ENCODE results near the gene BICD1. TPM values are rescaled to one million over a fixed set of nuclear protein-coding genes. Genes with fewer than 3 reads are reported as not detected.

BICD1 gene
- total RNA-seq, 1 donor from 2014 or later: 561 TPM

DNA sequence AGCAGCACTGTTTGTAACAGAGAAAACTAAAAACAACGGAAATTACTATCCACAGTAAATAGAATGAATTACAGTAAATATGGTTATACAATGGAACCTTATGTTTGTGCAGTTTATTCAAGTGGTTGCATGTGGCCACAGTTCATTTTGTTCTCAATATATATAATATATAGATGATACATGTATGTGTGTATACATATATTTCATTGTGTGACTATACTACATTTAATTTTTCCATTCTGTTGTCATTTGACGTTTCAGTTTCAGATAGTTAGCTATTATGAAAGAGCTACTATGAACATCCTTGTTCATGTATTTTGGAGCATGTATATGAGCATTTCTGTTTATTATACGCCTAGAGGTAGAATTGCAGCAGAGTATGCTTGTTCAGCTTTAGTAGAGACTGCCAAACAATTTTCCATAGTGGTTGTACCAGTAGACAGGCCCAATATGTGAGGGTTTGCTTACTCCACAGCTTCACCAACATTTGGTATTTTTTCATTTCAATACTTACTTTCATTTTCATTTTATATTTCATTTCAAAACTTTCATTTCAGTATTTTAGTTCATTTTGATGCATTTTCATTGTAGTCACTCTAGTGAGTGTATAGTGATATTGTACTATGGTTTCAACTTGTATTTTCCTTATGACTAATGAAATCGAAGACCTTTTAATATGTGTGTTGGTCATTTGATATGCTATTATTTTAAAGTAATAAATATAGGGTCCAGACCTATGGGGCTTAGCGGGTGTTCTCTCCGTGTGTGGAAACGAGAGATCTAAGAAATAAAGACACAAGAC is 151.2 kb downstream of the BICD1 start:
- no peak for DNase-seq
- Mint-ChIP-seq H3K27me3 (ENCODE audit: unreplicated experiment) (peaks cover 34% of the 10 kb centered on the region), H3K9me3 (ENCODE audit: unreplicated experiment) (peaks cover 37% of the 10 kb centered on the region), H3K4me1 (ENCODE audit: low read depth, unreplicated experiment) (peaks cover 58% of the 10 kb centered on the region), H3K27ac (ENCODE audit: unreplicated experiment) (peak overlapping the region; percentile 70), H3K36me3 (ENCODE audit: unreplicated experiment) (peaks cover 23% of the 10 kb centered on the region), H3K4me3 (ENCODE audit: unreplicated experiment) (peak overlapping the region; percentile 15)
- TF ChIP-seq, protein P1, sequence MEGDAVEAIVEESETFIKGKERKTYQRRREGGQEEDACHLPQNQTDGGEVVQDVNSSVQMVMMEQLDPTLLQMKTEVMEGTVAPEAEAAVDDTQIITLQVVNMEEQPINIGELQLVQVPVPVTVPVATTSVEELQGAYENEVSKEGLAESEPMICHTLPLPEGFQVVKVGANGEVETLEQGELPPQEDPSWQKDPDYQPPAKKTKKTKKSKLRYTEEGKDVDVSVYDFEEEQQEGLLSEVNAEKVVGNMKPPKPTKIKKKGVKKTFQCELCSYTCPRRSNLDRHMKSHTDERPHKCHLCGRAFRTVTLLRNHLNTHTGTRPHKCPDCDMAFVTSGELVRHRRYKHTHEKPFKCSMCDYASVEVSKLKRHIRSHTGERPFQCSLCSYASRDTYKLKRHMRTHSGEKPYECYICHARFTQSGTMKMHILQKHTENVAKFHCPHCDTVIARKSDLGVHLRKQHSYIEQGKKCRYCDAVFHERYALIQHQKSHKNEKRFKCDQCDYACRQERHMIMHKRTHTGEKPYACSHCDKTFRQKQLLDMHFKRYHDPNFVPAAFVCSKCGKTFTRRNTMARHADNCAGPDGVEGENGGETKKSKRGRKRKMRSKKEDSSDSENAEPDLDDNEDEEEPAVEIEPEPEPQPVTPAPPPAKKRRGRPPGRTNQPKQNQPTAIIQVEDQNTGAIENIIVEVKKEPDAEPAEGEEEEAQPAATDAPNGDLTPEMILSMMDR (IDR thresholded peaks at IDR 0.05; ENCODE audit: partially characterized antibody, unreplicated experiment): no peak

DNA sequence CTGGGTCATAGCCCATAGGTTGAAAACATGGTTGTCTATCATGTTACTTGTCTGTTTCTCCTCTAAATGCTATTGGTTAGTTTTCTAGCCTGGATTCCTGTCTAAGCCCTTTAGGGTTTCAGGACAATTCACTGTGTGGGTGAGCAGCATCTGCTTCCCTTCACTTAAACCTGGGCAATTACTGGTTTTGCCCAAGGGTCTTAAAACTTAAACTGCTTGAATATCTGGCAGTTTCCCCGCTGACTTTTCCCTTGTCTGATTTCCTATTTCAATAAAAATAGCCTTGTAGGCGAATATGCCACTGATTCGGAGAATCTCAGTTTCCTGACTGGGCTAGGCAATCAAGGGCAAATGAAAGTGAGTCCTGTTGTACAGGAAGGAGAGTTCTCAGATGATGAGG is 154.0 kb downstream of the BICD1 start:
- Mint-ChIP-seq H3K27ac (ENCODE audit: unreplicated experiment) (peak overlapping the region; percentile 55), H3K4me1 (ENCODE audit: low read depth, unreplicated experiment) (peaks cover 43% of the 10 kb centered on the region), H3K9me3 (ENCODE audit: unreplicated experiment) (peaks cover 28% of the 10 kb centered on the region), H3K27me3 (ENCODE audit: unreplicated experiment) (peaks cover 30% of the 10 kb centered on the region), H3K36me3 (ENCODE audit: unreplicated experiment) (peaks cover 11% of the 10 kb centered on the region), H3K4me3 (ENCODE audit: unreplicated experiment) (no peak overlapping the region)
- TF ChIP-seq, protein P1 (IDR thresholded peaks at IDR 0.05; ENCODE audit: partially characterized antibody, unreplicated experiment): no peak
- no peak for DNase-seq

DNA sequence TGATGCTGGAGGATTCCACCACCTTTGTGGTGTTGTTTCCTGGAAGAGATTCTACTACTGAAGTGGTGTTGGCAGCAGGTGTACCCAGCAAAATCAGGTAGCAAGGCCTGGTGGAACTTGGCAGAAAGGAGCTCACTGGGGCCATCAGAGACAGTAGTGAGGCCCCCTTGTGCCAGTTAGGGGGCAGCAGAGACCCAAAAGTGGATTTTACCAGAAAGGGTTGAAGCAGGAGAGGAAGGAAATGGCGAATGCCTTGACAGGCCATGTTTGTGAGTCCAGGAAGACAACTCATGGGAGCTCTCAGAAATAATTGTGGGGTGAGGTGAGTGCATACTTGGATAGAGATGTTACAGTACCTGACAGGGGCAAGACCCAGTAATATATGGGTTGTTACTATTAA is 155.0 kb downstream of the BICD1 start:
- peak overlapping the region; percentile 67 for H3K27ac Mint-ChIP-seq (ENCODE audit: unreplicated experiment)
- H3K27me3 Mint-ChIP-seq (ENCODE audit: unreplicated experiment): peaks cover 27% of the 10 kb centered on the region
- H3K4me3 Mint-ChIP-seq (ENCODE audit: unreplicated experiment): peak overlapping the region; percentile 35
- peaks cover 46% of the 10 kb centered on the region for H3K4me1 Mint-ChIP-seq (ENCODE audit: low read depth, unreplicated experiment)
- peaks cover 28% of the 10 kb centered on the region for H3K9me3 Mint-ChIP-seq (ENCODE audit: unreplicated experiment)
- peaks cover 11% of the 10 kb centered on the region for H3K36me3 Mint-ChIP-seq (ENCODE audit: unreplicated experiment)
- TF ChIP-seq, protein P1 (IDR thresholded peaks at IDR 0.05; ENCODE audit: partially characterized antibody, unreplicated experiment): no peak
- DNase-seq: no peak

DNA sequence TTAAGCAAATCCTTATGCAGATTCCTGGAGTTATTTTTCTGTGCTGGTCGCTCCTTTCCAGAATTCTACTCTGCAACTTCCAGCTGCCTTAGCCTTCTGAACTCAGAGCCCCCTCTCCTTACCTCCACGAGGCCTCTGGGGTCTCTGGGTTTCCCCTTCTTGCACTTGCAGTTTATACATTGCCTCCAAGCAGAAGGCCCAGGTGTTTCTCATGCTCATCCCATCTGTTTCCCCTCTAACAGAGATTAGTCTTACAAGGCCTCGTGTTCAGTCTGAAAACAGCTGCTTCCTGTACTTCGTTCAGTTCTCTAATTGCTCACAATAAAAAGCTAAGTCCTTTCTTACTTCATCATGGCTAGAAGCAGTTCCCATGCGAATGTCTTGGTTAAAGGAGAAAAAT is 158.3 kb downstream of the BICD1 start:
- no peak for DNase-seq
- peaks cover 45% of the 10 kb centered on the region for H3K4me1 Mint-ChIP-seq (ENCODE audit: low read depth, unreplicated experiment)
- H3K36me3 Mint-ChIP-seq (ENCODE audit: unreplicated experiment): peaks cover 11% of the 10 kb centered on the region
- TF ChIP-seq, protein P1 (IDR thresholded peaks at IDR 0.05; ENCODE audit: partially characterized antibody, unreplicated experiment): no peak
- H3K27me3 Mint-ChIP-seq (ENCODE audit: unreplicated experiment): peaks cover 24% of the 10 kb centered on the region
- H3K27ac Mint-ChIP-seq (ENCODE audit: unreplicated experiment): peak overlapping the region; percentile 89
- peaks cover 22% of the 10 kb centered on the region for H3K9me3 Mint-ChIP-seq (ENCODE audit: unreplicated experiment)
- H3K4me3 Mint-ChIP-seq (ENCODE audit: unreplicated experiment): peak overlapping the region; percentile 69

DNA sequence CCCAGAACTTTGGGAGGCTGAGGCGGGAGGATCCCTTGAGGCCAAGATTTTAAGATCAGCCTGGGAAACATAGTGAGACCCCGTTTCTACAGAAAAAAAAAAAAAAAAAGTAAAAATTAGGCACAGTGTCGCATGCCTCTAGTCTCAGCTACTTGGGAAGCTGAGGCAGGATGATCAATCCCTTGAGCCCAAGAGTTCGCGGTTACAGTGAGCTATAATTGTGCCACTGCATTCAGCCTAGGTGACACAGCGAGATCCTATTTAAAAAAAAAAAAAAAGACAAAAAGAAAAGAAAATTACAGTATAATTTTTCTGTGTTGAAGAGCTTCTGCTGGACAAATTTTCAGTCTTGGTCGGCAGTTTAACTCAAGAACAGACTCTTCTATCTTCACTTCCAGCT is 158.8 kb downstream of the BICD1 start:
- Mint-ChIP-seq H3K4me1 (ENCODE audit: low read depth, unreplicated experiment) (peaks cover 44% of the 10 kb centered on the region), H3K36me3 (ENCODE audit: unreplicated experiment) (peaks cover 11% of the 10 kb centered on the region), H3K4me3 (ENCODE audit: unreplicated experiment) (peak overlapping the region; percentile 51), H3K9me3 (ENCODE audit: unreplicated experiment) (peaks cover 20% of the 10 kb centered on the region), H3K27ac (ENCODE audit: unreplicated experiment) (peak overlapping the region; percentile 89), H3K27me3 (ENCODE audit: unreplicated experiment) (peaks cover 20% of the 10 kb centered on the region)
- no peak for DNase-seq
- TF ChIP-seq, protein P1 (IDR thresholded peaks at IDR 0.05; ENCODE audit: partially characterized antibody, unreplicated experiment): no peak

Data from glutamatergic neuron (in vitro differentiated cells).